GM18868 (cell line): Measurements from ENCODE around the gene ZNF683.

Experiments used
- ATAC-seq: cut with Tn5 transposase; IDR thresholded peaks from one replicate; pipeline ENCODE4 v1.9.1; 2021; ENCODE audit warnings: mild to moderate bottlenecking, moderate library complexity; ENCODE audit not compliant: unreplicated experiment

Gene ZNF683

GRCh38 chr1:26314501-26314900 lies 58.0 kb downstream of the ZNF683 start:
- no peak for ATAC-seq
